ENCODE results near the gene C9orf72.
A peak's percentile ranks its signal among the peaks of the same experiment; 100 is the strongest.

Gene C9orf72

GRCh38 chr9:27537756-27538155, 35.5 kb downstream of the C9orf72 start:
- DNase-seq = no peak

DNA sequence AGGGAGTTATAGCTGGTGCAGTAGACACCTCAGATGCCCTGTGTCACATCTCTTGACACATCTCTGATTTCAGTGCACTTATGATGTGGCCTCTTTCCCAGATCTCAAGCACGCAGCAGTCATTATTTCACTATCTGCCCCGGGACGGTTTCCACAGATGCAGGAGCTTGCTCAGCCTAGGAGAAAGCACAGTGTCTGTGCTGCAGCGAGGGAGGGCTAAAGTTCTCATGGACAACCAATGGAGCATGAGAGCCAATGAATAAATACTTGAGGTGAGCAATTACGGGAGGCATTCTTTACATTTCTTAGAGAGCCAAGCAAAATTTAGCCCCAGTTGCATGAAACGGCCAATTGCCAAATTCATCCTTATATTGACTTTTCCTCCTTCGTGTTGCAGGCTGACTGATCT, 36.2 kb downstream of the C9orf72 start:
- no peak for DNase-seq

GRCh38 chr9:27536168-27536567, 37.1 kb downstream of the C9orf72 start:
- DNase-seq = no peak

GRCh38 chr9:27535701-27536118, 37.6 kb downstream of the C9orf72 start:
- DNase-seq = no peak

- DNase-seq = no peak
Observed at GRCh38 chr9:27534658-27535209, 38.5 kb downstream of the C9orf72 start.

- DNase-seq = no peak
Observed at GRCh38 chr9:27534131-27534530, 39.1 kb downstream of the C9orf72 start.

DNA sequence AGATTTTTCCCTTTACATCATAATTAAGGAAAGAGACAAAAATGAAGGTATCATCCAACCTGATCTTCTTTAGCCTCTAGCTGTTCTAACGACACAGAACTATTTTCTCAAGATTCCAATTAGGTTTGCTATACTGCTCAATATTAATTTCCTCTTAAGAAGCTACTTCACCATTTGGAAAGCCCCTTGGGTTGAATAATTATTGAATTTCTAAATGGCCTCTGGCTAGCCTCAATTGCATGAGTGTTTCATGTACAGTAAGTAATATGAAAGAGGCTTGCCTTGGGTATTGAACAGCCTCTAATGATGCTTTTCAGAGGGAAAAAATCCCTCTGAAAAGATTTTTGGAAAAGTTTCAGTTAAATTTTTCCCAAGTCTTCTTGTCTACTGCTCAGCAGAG, 40.0 kb downstream of the C9orf72 start:
- no peak for DNase-seq

- no peak for DNase-seq
Observed at GRCh38 chr9:27532046-27532445, 41.2 kb downstream of the C9orf72 start.

DNA sequence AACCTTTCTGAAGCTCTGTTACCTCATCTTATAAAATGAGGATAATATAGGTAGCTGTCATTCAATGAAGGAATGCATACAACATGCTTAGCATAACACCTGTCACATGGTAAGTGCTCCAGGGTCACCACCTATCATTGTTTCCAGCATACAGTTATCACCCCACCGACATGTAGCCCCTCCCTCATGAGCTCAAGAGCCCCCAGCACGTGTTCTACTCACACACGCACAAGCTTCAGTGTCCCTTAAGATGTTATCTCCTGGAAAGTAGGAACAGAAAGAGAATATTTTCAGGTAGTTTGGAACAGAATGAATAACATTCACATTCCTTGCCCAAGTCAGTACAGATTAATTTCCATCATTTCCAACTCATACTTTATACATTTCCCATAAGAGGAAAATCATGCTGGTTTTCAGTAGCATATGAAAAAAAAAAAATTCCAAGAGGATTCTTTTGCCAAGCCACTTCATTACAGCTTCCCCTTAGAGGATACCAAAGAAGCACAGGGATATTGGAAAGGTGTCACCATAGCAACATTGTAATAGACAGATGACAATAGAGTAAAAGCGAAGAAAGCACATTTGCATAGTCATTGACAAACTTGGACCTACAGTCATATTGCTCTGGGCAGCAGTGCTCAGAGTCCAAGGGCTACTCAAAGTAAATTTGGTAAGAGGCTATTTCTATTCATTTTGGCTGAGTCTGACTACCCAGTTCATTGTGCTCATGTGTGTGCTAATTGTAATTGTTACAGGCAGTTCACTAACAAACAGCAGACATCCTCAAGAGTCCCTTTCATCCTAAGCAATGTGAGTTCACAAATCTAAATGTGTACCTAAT, 42.1 kb downstream of the C9orf72 start:
- no peak for DNase-seq

GRCh38 chr9:27529316-27530278, 43.7 kb downstream of the C9orf72 start, which contains the start of gene MOB3B:
TSS of gene MOB3B (minus strand) at chr9:27529814. CDS start at chr9:27455550, 74,264 bp downstream.
- peak; percentile 19 for DNase-seq

- no peak for DNase-seq
Observed at GRCh38 chr9:27528886-27529315, 44.4 kb downstream of the C9orf72 start.

GRCh38 chr9:27528076-27528885, 45.0 kb downstream of the C9orf72 start:
- no peak for DNase-seq

DNA sequence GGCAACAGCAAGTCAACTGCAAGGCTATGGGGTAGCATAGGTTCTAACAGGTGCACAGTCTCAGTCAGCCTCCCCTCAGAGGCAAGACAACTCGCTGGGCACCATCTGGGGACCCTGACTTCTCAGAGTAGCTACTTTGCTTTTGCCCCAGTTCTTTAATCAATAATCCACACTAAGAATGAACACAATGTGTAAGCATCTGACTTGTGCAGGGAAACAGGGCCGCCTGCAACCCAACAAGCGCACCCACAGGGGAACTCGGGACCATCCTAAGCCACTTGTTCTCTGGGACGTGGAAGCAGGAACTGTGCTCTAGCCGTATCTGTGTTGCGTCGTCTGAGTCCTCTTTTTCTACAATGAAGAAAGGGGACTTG, 45.6 kb downstream of the C9orf72 start:
- DNase-seq = no peak

DNA sequence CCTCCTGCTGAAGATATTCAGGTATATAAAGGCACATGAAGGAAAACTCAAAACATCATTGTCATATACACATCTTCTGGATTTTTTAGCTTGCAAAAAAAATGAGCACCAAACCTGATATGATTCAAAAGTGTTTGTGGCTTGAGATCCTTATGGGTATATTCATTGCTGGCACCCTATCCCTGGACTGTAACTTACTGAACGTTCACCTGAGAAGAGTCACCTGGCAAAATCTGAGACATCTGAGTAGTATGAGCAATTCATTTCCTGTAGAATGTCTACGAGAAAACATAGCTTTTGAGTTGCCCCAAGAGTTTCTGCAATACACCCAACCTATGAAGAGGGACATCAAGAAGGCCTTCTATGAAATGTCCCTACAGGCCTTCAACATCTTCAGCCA, 49.0 kb downstream of the C9orf72 start, which contains the start of gene IFNK:
Gene IFNK, plus strand, starts transcription at position 55 of the 400 bp plus-strand sequence. Its CDS starts 47 bp downstream, at position 102.
- no peak for DNase-seq

- no peak for DNase-seq
Observed at GRCh38 chr9:27523141-27523540, 50.1 kb downstream of the C9orf72 start.

- no peak for DNase-seq
Observed at GRCh38 chr9:27520986-27521385, 52.3 kb downstream of the C9orf72 start.

DNA sequence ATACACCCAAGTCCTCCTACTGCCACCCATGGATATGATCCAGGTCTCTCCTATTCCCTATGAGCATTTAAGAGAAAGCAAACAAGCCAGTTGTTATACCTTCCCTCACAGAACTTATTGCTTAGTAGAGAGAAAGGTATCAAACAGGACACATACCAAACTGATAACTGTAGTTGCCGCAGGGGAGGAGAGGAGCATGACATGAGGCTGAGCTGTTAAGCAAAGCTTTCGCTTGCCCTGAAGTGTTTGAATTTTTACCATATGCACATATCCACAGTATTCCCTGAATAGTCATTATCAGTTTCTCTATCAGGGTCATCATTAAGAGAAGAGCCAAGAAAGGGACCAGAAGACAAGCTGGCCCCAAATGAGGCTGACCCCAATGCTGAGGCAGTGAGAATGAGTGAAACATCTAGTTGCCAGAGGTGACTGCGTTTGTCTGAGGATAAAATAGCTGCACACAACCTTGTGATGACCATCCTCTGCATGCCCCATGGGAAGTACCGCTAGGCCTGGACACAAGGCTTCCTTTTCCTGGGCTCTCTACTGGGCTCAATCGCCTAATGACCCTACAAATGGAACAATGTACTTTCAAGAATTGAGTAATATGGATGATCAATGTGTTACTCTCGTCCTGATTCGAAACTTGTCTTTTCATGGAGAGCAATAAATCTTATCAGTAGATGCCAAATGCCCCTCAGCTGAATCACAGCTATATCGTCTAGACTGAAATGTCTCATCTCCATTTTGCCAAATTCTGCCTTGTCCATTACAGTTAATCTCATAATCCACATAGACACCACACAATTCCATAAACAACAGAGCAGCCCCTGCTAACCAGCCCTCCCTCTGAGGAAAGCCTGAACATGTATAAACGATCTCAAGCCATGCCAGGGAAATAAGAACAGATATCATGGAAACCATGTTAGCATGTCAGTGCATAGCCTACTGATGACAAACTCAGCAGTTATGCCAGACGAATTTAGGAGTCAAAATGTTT, 53.5 kb downstream of the C9orf72 start:
- DNase-seq = no peak

DNA sequence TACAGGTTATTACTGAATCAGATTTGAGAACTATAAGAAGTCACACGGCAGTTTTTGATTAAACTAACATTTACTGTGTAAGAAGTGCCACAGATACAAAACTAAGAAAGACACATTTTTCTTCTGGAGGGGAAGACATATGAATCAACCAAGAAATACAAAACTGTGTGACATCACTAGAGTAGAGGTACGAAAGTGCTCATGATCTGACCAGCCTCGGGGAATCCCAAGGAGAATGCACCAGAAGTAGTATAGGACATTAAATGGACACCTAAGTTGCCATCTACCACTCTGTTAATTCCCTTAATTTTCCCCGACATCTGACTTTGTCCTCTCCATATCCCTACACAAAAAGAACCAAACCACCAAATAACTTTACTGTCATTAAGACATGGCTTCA, 54.5 kb downstream of the C9orf72 start:
- no peak for DNase-seq

DNA sequence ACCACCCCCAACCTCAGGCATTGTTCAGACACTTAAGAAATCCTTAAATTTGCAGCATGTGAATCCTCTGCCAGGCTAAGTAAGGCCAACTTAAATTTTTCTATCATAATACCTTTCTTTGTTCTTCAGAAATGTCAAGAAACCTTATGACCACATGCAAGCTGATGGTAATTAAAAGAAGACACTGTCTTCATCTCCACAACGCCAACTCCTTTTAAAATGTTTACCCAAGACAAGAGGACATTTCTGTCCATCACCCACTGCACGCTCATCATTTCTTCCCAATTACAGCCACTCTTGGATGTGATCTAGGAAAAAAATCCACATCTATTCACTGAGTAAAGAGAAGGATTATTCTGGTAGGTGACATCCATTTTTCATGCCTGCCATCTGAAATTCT, 55.3 kb downstream of the C9orf72 start:
- no peak for DNase-seq

- no peak for DNase-seq
Observed at GRCh38 chr9:27514551-27514950, 58.7 kb downstream of the C9orf72 start.

DNA sequence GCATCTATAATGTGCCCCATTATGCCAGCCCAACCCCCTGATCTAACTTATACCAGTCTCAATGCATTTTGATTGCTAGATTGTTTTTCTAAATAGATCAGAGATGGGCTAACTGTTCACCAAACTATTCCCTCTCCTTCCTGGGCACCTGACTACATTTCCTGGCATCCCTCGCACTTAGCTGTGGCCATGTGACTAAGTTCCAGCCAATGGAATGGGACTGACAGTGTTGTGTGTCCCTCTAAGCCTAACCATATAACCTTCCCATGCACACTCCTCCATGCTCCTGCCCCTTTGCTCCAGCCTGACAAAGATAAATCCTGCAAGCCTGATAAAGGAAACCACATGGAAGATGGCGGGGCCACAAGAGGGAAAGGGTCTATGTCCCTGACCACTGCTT, 61.5 kb downstream of the C9orf72 start:
- DNase-seq = no peak

All from DMS153 (cell line).